ENCODE results near the gene TNFRSF8. TPM values are rescaled to one million over a fixed set of nuclear protein-coding genes. Genes with fewer than 3 reads are reported as not detected.

Gene TNFRSF8
- polyA plus RNA-seq, 1 of the 3 experiments (the other 2 are of a cell fraction), result 0.07 TPM

DNA sequence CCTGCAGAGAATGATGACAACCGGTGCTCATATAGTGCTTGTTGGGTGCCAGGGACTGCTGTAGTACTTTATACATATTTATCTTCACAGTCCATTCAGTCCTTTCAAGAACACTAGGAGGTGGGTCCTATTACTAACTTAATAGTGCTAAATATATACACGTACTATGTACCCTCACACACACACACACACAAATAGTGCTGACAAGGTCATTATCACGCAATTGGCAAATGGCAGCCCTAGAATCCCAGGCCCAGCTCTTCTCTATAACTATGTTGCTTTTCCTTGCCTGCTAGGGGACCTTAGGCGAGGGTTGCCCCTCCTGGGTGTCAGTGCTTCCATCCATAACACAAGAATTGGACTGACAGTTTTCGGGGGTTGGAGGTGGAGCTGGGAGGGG, 33.5 kb downstream of the TNFRSF8 start:
- no peak for DNase-seq
- TF ChIP-seq ELF1 (IDR thresholded peaks at IDR 0.05) (no peak), TCF12 (IDR thresholded peaks at IDR 0.05) (no peak), YY1 (IDR thresholded peaks at IDR 0.05; ENCODE audit: low read depth) (no peak), MXI1 (IDR thresholded peaks at IDR 0.05; ENCODE audit: low read depth, low read length) (no peak), TEAD4 (IDR thresholded peaks at IDR 0.05; ENCODE audit: borderline replicate concordance, insufficient read depth) (no peak), NFIC (IDR thresholded peaks at IDR 0.05; ENCODE audit: borderline replicate concordance) (no peak), MEF2A (IDR thresholded peaks at IDR 0.05; ENCODE audit: borderline replicate concordance, low read depth) (no peak), TAF1 (IDR thresholded peaks at IDR 0.05; ENCODE audit: borderline replicate concordance, low read depth, low read length) (no peak), RCOR1 (IDR thresholded peaks at IDR 0.05; ENCODE audit: low read length) (no peak), SMC3 (IDR thresholded peaks at IDR 0.05; ENCODE audit: low read depth, low read length) (no peak)
- TF ChIP-seq, protein P1, sequence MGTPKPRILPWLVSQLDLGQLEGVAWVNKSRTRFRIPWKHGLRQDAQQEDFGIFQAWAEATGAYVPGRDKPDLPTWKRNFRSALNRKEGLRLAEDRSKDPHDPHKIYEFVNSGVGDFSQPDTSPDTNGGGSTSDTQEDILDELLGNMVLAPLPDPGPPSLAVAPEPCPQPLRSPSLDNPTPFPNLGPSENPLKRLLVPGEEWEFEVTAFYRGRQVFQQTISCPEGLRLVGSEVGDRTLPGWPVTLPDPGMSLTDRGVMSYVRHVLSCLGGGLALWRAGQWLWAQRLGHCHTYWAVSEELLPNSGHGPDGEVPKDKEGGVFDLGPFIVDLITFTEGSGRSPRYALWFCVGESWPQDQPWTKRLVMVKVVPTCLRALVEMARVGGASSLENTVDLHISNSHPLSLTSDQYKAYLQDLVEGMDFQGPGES (IDR thresholded peaks at IDR 0.05; ENCODE audit: low read depth, low read length), result no peak
- TF ChIP-seq, protein P2, sequence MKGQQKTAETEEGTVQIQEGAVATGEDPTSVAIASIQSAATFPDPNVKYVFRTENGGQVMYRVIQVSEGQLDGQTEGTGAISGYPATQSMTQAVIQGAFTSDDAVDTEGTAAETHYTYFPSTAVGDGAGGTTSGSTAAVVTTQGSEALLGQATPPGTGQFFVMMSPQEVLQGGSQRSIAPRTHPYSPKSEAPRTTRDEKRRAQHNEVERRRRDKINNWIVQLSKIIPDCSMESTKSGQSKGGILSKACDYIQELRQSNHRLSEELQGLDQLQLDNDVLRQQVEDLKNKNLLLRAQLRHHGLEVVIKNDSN (IDR thresholded peaks at IDR 0.05; ENCODE audit: borderline replicate concordance, low read depth), result no peak
- TF ChIP-seq, protein P3, sequence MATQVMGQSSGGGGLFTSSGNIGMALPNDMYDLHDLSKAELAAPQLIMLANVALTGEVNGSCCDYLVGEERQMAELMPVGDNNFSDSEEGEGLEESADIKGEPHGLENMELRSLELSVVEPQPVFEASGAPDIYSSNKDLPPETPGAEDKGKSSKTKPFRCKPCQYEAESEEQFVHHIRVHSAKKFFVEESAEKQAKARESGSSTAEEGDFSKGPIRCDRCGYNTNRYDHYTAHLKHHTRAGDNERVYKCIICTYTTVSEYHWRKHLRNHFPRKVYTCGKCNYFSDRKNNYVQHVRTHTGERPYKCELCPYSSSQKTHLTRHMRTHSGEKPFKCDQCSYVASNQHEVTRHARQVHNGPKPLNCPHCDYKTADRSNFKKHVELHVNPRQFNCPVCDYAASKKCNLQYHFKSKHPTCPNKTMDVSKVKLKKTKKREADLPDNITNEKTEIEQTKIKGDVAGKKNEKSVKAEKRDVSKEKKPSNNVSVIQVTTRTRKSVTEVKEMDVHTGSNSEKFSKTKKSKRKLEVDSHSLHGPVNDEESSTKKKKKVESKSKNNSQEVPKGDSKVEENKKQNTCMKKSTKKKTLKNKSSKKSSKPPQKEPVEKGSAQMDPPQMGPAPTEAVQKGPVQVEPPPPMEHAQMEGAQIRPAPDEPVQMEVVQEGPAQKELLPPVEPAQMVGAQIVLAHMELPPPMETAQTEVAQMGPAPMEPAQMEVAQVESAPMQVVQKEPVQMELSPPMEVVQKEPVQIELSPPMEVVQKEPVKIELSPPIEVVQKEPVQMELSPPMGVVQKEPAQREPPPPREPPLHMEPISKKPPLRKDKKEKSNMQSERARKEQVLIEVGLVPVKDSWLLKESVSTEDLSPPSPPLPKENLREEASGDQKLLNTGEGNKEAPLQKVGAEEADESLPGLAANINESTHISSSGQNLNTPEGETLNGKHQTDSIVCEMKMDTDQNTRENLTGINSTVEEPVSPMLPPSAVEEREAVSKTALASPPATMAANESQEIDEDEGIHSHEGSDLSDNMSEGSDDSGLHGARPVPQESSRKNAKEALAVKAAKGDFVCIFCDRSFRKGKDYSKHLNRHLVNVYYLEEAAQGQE (IDR thresholded peaks at IDR 0.05; ENCODE audit: low read depth, low read length), result no peak
- TF ChIP-seq, protein P4, sequence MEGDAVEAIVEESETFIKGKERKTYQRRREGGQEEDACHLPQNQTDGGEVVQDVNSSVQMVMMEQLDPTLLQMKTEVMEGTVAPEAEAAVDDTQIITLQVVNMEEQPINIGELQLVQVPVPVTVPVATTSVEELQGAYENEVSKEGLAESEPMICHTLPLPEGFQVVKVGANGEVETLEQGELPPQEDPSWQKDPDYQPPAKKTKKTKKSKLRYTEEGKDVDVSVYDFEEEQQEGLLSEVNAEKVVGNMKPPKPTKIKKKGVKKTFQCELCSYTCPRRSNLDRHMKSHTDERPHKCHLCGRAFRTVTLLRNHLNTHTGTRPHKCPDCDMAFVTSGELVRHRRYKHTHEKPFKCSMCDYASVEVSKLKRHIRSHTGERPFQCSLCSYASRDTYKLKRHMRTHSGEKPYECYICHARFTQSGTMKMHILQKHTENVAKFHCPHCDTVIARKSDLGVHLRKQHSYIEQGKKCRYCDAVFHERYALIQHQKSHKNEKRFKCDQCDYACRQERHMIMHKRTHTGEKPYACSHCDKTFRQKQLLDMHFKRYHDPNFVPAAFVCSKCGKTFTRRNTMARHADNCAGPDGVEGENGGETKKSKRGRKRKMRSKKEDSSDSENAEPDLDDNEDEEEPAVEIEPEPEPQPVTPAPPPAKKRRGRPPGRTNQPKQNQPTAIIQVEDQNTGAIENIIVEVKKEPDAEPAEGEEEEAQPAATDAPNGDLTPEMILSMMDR (IDR thresholded peaks at IDR 0.05), result no peak
- TF ChIP-seq, protein P5, sequence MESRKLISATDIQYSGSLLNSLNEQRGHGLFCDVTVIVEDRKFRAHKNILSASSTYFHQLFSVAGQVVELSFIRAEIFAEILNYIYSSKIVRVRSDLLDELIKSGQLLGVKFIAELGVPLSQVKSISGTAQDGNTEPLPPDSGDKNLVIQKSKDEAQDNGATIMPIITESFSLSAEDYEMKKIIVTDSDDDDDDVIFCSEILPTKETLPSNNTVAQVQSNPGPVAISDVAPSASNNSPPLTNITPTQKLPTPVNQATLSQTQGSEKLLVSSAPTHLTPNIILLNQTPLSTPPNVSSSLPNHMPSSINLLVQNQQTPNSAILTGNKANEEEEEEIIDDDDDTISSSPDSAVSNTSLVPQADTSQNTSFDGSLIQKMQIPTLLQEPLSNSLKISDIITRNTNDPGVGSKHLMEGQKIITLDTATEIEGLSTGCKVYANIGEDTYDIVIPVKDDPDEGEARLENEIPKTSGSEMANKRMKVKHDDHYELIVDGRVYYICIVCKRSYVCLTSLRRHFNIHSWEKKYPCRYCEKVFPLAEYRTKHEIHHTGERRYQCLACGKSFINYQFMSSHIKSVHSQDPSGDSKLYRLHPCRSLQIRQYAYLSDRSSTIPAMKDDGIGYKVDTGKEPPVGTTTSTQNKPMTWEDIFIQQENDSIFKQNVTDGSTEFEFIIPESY (IDR thresholded peaks at IDR 0.05; ENCODE audit: borderline replicate concordance, low read depth), result no peak
- Histone ChIP-seq H2AFZ (ENCODE audit: low read depth) (no peak overlapping the region), H3K36me3 (replicated peaks in 1 of 2; ENCODE audit: control insufficient read depth in 1 of 2, insufficient read depth in 2 of 2, low read length in 1 of 2) (no peaks in the 10 kb centered on the region), H3K9ac (no peak overlapping the region), H3K9me2 (no peaks in the 10 kb centered on the region), H3K4me3 (ENCODE audit: low read depth in 2 of 2, low read length in 1 of 2) (no peak overlapping the region), H3K4me2 (no peak overlapping the region), H3K9me3 (no peaks in the 10 kb centered on the region), H3K27me3 (ENCODE audit: insufficient read depth) (no peaks in the 10 kb centered on the region), H4K20me1 (ENCODE audit: insufficient read depth) (no peaks in the 10 kb centered on the region), H3K79me2 (ENCODE audit: insufficient read depth) (no peaks in the 10 kb centered on the region), H3F3A (replicated peaks; ENCODE audit: insufficient read depth) (no peaks in the 10 kb centered on the region), H3K27ac (ENCODE audit: low read depth in 2 of 2, low read length in 1 of 2) (no peak overlapping the region), H3K4me1 (ENCODE audit: control insufficient read depth in 1 of 2, insufficient read depth in 2 of 2, low read depth in 1 of 2, low read length in 1 of 2) (no peaks in the 10 kb centered on the region)
- ChIA-PET POLR2A (no interaction called here), CTCF (interaction anchor here (0.6 to 2.0 kb wide), 3 partner anchors 10 to 28 kb away, joined by 3 to 7 read pairs (median 3); no protein-coding TSS in a partner anchor)
- 80% methylated on average over 5 of the region's 5 CpGs for WGBS (ENCODE audit: low lambda C conversion rate)
